Measurements from ENCODE around the gene PARD3B. TPM values are rescaled to one million over a fixed set of nuclear protein-coding genes. Genes with fewer than 3 reads are reported as not detected.

The PARD3B gene
- total RNA-seq, 1 experiment from 2014 or later = 3.9 TPM

GRCh38 chr2:205193125-205193835, 648.0 kb downstream of the PARD3B start:
- no peaks in the 10 kb centered on the region for H3K27me3 ChIP-seq (ENCODE audit: low read length)
- no peaks in the 10 kb centered on the region for H3K9me3 ChIP-seq (ENCODE audit: low read length)
- no peak for ATAC-seq
- no peaks in the 10 kb centered on the region for H3K36me3 ChIP-seq (ENCODE audit: low read depth, low read length)
- H3K79me2 ChIP-seq (ENCODE audit: low read length) = no peaks in the 10 kb centered on the region
- H3K9ac ChIP-seq (ENCODE audit: low read length) = no peak overlapping the region
- intact Hi-C loops (cut with micrococcal nuclease) = no loop called here
- no peak overlapping the region for H3K4me3 ChIP-seq (ENCODE audit: low read length)
- peaks cover 9% of the 10 kb centered on the region for H3K4me1 ChIP-seq (ENCODE audit: insufficient read depth, low read length)
- H3K4me2 ChIP-seq (ENCODE audit: low read length) = no peak overlapping the region
- CTCF ChIA-PET = no interaction called here
- BruUV-seq (replicated peaks) = no TSS peak
- H3F3A ChIP-seq (ENCODE audit: low read length, unreplicated experiment) = no peaks in the 10 kb centered on the region
- no peak overlapping the region for H3K27ac ChIP-seq (ENCODE audit: low read length)
- POLR2A ChIA-PET (ENCODE audit: unreplicated experiment) = no interaction called here
- no peak overlapping the region for H2AFZ ChIP-seq (ENCODE audit: low read length)
- no peak for TF ChIP-seq EZH2 (IDR thresholded peaks at IDR 0.05; ENCODE audit: low read length, unreplicated experiment)
- TF ChIP-seq, protein P1, sequence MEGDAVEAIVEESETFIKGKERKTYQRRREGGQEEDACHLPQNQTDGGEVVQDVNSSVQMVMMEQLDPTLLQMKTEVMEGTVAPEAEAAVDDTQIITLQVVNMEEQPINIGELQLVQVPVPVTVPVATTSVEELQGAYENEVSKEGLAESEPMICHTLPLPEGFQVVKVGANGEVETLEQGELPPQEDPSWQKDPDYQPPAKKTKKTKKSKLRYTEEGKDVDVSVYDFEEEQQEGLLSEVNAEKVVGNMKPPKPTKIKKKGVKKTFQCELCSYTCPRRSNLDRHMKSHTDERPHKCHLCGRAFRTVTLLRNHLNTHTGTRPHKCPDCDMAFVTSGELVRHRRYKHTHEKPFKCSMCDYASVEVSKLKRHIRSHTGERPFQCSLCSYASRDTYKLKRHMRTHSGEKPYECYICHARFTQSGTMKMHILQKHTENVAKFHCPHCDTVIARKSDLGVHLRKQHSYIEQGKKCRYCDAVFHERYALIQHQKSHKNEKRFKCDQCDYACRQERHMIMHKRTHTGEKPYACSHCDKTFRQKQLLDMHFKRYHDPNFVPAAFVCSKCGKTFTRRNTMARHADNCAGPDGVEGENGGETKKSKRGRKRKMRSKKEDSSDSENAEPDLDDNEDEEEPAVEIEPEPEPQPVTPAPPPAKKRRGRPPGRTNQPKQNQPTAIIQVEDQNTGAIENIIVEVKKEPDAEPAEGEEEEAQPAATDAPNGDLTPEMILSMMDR (conservative IDR thresholded peaks at IDR 0.05; ENCODE audit: low read depth, low read length) = no peak
- TF ChIP-seq EZH2phosphoT487 (IDR thresholded peaks at IDR 0.05; ENCODE audit: borderline replicate concordance, low read length) = no peak
- DNase-seq = no peak
- H3K9me2 ChIP-seq (replicated peaks; ENCODE audit: low read length) = no peaks in the 10 kb centered on the region
- H4K20me1 ChIP-seq (ENCODE audit: low read length) = no peaks in the 10 kb centered on the region

GRCh38 chr2:205193836-205194228, 648.6 kb downstream of the PARD3B start:
- no peak overlapping the region for H3K9ac ChIP-seq (ENCODE audit: low read length)
- no peak overlapping the region for H3K4me2 ChIP-seq (ENCODE audit: low read length)
- POLR2A ChIA-PET (ENCODE audit: unreplicated experiment) = no interaction called here
- no peaks in the 10 kb centered on the region for H3K36me3 ChIP-seq (ENCODE audit: low read depth, low read length)
- CTCF ChIA-PET = no interaction called here
- H3K79me2 ChIP-seq (ENCODE audit: low read length) = no peaks in the 10 kb centered on the region
- no peak overlapping the region for H3K4me3 ChIP-seq (ENCODE audit: low read length)
- no peak for DNase-seq
- no peaks in the 10 kb centered on the region for H3F3A ChIP-seq (ENCODE audit: low read length, unreplicated experiment)
- no peak for TF ChIP-seq EZH2 (IDR thresholded peaks at IDR 0.05; ENCODE audit: low read length, unreplicated experiment)
- TF ChIP-seq, protein P1 (conservative IDR thresholded peaks at IDR 0.05; ENCODE audit: low read depth, low read length) = no peak
- no peak for TF ChIP-seq EZH2phosphoT487 (IDR thresholded peaks at IDR 0.05; ENCODE audit: borderline replicate concordance, low read length)
- no peak overlapping the region for H3K27ac ChIP-seq (ENCODE audit: low read length)
- H3K4me1 ChIP-seq (ENCODE audit: insufficient read depth, low read length) = peaks cover 11% of the 10 kb centered on the region
- intact Hi-C loops (cut with micrococcal nuclease) = no loop called here
- no peak for ATAC-seq
- H3K9me3 ChIP-seq (ENCODE audit: low read length) = no peaks in the 10 kb centered on the region
- no peaks in the 10 kb centered on the region for H3K9me2 ChIP-seq (replicated peaks; ENCODE audit: low read length)
- H3K27me3 ChIP-seq (ENCODE audit: low read length) = no peaks in the 10 kb centered on the region
- BruUV-seq (replicated peaks) = no TSS peak
- H2AFZ ChIP-seq (ENCODE audit: low read length) = no peak overlapping the region
- no peaks in the 10 kb centered on the region for H4K20me1 ChIP-seq (ENCODE audit: low read length)

GRCh38 chr2:205197468-205198139, 652.3 kb downstream of the PARD3B start:
- TF ChIP-seq EZH2phosphoT487 (IDR thresholded peaks at IDR 0.05; ENCODE audit: borderline replicate concordance, low read length) (no peak), EZH2 (IDR thresholded peaks at IDR 0.05; ENCODE audit: low read length, unreplicated experiment) (no peak)
- TF ChIP-seq, protein P1 (conservative IDR thresholded peaks at IDR 0.05; ENCODE audit: low read depth, low read length) = no peak
- Histone ChIP-seq H3K27ac (ENCODE audit: low read length) (no peak overlapping the region), H3K4me1 (ENCODE audit: insufficient read depth, low read length) (peaks cover 11% of the 10 kb centered on the region), H3K27me3 (ENCODE audit: low read length) (no peaks in the 10 kb centered on the region), H3K9me3 (ENCODE audit: low read length) (no peaks in the 10 kb centered on the region), H3K36me3 (ENCODE audit: low read depth, low read length) (no peaks in the 10 kb centered on the region), H3K4me3 (ENCODE audit: low read length) (no peak overlapping the region), H4K20me1 (ENCODE audit: low read length) (no peaks in the 10 kb centered on the region), H2AFZ (ENCODE audit: low read length) (peak overlapping the region; percentile 1; the same call in 1 of the 2 replicates), H3K79me2 (ENCODE audit: low read length) (no peaks in the 10 kb centered on the region), H3K9me2 (replicated peaks; ENCODE audit: low read length) (no peaks in the 10 kb centered on the region), H3F3A (ENCODE audit: low read length, unreplicated experiment) (no peaks in the 10 kb centered on the region), H3K9ac (ENCODE audit: low read length) (no peak overlapping the region), H3K4me2 (ENCODE audit: low read length) (peak overlapping the region; percentile 39; the same call in 1 of the 2 replicates)
- CTCF ChIA-PET = no interaction called here
- 0 out of 2 replicates have a peak, but pooled peaks have one; percentile 16 for ATAC-seq
- DNase-seq = no peak
- intact Hi-C loops (cut with micrococcal nuclease) = no loop called here
- POLR2A ChIA-PET (ENCODE audit: unreplicated experiment) = no interaction called here
- BruUV-seq (replicated peaks) = no TSS peak

Data from PC-3 (cell line).